ENCODE data around the gene KLF7.

KLF7 gene

DNA sequence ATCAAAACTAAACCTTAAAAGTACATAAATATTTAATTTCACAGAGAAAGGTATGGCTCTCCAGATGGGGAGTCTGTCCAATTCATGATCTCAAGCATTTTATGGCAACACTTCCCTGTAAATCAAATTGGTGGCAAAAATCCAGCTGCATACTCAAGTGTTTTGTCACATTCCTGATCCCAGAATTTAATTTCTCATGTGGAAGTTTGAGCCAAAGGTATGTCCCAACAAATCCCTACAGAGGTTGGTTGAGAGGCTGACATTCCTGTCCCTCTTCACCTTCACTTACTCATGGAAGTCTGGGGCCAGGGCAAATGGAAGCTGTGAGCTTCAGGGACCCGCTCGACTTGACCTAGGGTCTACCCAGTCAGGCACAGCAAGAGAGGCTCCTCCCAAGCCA, 17.7 kb downstream of the KLF7 start:
- no peak for FAIRE-seq

DNA sequence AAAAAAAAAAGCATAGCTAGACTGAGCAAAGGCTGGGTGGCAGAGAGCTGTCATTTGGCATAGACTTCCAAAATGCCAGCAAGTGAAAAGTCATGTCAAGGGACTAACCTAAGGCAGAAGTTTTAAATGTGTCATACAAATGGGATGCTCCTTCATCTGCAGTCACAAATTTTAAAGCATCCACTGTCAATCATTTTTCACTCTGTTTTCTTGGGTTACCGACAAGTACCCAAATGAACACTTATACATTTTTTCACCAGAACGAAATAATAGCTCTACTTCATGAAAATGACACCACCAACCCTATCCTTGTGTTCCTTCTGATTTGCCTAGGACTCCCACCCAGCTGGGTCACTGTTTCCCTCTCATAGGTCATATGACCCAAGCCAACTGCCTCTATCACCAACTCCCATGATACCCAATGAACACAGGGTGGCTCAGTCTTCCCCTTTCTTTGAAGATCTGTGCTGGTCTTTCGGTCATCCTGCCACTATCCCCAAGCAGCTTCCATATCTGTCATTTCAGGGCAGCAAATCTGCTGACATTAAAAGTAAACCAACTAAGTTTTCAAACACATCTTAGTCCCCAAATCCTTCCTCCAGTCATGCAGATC, 21.5 kb downstream of the KLF7 start:
- FAIRE-seq = no peak

DNA sequence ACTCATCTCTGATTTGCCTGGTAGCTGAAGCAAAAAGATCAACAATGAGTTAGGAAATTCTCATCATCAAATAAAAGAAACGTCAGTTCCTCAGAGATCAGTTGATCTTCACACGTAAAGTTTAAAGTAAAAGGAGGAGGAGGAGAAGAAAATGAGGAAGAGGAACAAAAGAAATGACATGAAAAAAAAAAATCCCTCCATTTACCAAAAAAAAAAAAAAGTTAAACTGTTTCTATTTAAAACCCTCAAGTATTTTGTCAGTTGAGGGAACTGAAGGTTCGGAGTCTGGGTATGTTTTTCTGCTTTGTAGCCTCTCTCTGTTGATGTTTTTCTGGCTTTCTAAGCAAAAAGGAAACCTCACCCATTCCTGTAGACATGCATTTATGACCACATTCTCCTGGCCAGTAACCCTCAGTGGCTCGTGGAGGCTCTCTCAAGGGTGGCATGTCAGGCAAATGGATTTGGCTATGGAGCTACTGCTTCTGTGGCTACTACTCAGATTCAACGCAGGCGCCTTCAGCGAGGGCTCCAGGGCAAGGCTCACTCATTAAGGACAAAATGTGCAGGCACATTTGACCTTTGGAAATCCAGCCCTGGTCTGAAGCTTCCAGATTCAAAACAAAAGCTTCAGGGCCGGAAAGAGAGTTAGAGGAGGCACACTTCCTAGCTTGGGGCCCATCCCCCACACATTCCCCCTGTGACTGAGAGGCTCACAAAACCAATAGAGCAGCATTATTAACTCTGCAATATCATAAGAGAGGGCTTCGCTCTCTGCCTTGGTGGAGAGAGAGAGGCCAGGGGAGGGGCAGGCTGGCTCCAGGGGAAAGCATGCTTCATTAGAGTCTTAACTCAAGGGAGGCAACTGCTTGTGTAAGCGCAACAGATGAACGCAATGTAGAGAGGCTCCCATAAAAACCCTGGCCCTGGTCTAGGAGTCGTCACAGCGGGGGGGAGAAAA, 22.3 kb downstream of the KLF7 start:
- FAIRE-seq = no peak

DNA sequence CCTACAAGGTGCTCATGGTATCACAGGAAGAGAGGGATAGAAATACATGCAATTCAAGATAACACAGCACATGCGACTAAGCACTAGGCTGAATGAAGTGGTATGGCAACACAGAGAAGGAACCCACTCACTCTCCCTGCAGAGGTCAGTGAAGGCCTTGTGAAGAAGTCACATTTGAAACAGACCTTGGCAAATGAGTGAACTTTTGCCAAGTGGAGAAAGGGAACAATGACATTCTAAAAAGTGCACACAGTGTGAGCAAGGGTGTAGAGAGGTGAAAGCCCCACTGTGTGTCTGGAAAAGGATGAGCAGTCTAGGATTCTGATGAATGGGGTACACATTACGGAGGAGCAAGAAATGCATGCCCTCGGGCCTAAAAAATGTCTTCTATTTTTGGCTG, 23.3 kb downstream of the KLF7 start:
- FAIRE-seq = no peak

DNA sequence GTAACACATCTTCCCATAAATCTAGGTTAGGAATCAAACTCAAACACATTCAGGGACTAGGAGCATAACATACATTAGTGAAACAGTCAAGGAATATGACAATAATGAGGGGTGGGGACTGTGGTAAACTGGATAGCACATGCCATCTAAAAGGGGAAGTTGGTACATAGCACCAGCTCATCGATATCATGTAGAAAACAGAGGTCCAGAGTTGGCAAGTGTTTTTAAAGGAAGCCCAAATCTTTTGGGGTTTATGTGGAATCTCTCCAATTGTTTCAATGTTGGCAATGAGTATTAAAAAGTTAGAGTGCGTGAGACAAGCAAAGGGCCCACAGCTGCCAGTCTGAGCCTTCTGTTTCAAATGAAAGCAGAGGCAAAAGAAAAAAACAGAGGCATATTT, 24.4 kb downstream of the KLF7 start:
- no peak for FAIRE-seq

DNA sequence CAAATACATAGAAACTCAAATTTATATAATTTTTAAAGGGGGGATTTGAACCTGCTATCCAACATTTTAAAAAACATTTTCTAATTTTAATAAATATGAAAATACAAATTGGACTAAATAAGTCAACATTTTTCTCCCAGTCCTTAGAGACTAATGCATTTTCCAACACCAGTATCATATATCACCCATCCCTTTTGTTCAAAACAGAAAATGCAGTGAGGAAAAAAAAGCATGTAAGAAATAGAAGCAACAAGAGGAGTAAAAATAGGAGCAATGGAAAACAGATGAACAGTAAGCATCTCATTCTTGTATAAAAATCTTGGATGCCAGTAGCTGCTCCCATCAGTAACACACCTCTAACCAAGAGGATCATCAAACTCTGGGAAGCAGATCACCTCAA, 25.5 kb downstream of the KLF7 start:
- no peak for FAIRE-seq

DNA sequence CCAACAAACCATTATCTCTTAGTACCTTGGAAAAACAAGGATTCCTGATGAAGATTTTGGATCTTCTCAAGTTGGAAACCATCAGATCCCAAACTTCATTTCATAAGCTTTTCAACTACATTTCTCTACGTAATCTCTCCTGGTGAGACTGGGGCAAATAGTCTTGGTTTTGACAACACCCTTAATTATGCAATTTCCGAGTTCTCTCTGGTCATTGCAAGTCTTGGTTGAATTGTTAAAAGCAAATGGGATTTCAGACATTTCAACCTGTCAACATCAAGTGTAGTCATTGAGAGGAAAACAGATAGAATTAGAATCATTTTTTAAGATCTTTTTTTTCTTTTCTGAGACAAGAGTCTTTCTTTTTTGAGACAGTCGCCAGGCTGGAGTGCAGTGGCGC, 26.2 kb downstream of the KLF7 start:
- FAIRE-seq = no peak

DNA sequence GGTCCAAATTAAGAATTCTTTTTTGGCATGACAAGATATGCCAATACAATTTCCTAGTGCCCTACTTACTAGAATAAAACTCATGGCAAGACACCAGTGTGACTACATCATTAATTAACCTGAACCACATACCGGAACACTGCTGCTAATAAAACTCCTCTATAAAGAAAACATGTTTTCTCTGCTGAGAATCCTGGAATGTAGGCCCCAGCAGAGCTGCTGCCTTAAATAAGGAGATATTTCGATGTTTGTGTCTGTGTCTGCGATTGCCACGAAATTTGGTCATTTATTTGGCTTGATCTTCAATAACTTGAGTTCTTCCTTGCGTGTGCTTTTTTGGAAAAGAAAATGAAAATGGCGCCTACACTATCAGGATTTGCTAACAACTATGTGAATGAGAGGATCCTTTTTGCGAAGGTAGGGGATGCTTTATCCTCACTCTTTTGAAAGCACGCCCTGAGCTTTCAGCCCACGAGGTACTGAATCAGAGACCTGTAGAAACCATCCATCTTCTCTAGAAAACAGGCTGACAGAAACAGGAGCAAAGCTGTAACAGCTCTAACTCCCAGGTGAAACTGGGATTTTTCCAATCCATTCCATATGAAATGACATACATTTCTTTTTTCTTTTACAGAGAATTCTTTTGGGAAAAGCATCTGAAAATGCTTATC, 27.0 kb downstream of the KLF7 start:
- no peak for FAIRE-seq

DNA sequence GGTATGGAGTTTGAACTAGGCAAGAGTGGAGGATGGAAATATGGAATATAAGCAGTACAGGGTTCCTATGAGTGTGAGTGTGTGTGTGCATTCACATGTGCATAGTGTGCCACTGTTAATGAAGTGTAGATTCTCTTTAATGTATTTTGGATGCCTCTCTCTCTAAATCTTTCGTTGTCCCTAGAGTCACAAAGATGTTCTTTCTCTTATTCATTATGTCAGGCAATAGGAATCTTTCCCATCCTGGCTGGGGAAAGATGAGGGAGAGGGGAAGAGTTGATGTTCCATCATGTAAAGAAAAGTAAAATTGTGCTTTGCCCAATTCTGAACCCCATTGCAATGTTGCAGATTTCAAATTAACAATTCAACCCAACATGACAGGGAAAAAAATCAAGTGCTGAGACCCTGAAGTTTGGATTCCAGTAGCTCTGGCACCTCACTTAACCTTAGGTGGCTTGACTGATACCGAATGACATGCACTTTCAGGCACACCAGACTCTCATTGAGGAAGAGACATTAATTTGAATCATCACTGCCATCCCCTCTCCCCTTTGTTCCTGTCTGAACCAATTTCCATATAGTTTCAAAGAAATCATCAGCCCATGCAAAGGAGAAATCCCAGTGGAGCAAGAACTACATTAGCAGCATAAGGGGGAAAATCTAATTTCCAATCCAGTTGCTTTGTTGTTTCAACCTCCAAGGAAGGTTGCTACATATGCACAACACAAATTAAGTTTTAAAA, 28.0 kb downstream of the KLF7 start:
- FAIRE-seq = no peak

DNA sequence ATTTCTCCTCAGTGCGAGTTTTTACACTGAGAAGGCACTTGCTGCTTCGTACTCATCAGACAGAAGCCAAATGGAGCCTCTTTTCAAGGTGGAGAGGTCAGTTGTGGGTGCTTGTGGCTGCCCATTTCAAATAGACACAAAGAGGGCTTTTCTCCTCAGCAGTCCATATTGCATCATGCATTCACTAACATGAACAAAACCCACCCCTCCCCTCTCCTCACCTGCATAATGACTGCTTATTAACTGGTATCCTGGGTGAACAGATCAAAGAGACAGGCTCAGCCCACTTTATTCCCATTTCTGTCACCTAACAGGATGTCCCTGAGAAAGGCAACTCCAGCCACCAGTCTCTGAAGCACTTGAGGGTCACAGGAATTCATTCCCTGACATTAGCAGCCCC, 28.9 kb downstream of the KLF7 start:
- FAIRE-seq = no peak

DNA sequence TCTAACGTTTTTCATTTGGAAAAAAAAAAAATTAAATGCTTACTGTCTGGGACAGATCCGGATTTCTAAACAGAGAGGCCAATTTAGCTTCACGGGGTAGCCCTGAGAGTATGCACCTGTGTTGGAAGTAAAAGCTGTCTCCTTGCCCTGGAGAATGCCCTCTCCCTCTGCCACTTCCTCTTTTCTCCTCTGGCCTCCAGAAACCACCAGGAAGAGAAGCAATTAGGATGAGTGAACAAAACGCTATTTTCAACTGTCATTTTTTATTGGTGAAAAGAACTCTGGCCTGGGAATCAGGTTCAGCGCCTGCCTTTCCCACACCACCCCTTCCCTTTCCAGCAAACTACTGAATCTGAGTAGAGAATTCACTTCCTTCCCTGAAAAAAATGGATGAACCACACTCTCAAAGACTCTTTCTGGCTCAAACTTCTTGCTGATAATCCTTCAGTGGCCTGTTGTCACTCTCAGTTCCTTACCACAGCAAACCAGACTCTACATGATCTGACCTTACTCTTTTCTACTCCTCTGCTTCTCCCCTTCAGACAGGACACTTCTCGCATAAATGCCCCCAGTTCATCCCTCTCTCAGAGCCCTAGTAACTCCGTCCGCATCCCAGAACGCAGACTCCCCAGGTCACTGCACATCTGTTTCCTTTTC, 29.8 kb downstream of the KLF7 start:
- no peak for FAIRE-seq

DNA sequence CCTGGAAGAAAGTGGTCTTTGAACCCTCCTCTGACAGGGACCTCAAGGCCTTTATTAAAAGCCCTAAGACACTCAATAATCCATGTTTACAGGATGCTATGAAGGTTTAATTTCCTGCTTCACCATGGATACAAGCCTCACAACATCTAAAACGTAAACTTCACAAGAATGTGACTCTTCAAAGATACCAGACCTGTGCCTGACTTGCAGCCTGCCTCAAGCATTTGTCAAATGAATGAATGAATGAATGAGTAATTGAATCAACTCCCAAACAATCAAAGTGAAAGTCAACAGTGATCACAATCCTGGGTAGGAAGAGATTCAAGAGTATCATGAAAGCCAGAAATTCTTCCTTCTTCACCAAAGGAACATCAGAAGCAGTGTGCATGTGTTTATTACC, 30.4 kb downstream of the KLF7 start:
- no peak for FAIRE-seq

DNA sequence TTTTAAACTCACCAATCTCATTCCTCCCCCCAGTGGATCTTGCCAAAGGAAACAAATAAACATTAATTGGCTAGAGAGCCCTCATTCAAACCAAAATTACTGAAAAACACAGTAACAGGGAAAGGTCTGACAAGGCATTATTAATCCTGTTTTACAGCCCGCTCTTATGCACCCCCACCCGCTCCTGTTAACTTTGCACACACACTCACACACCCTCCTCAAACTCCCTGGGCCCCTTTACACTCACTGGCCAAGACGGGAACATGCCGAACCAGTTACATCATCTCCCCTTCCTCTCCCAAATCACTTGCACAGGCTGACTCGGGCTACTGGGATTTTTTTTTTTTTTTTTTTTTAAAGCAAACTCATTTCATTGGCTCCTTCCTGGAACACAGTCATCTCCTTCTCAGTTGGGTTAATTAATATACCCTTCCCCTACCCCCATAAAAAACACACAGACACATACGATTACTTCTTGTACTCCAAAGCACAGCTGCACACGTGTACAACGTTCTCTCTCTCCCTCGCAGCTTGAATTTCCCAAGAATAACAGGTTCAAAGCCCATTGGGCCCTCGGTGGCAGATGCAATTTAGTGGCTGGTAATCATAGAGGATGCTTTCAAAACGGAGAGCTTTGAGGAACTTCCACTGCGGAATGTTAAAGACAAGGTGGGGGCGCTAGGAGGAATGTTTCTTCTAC, 31.8 kb downstream of the KLF7 start:
- FAIRE-seq = no peak

DNA sequence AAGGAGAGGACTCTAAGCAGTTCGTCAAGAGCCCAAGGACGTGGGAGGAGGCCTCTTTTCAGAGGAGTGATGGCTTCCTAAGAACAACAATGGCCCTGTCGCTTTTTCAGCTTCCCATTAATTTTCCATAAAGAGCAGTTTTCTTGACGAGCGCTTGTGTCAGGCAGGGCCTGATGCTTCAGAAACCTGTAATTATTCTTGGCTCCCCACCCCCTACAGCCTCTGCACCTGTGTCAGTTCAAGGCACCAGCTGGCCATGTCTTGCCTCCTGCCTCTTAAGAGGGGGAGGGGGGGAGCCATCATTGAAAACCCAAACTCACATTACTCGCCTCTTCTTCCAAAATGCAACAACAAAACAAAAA, 32.3 kb downstream of the KLF7 start:
- FAIRE-seq = no peak

DNA sequence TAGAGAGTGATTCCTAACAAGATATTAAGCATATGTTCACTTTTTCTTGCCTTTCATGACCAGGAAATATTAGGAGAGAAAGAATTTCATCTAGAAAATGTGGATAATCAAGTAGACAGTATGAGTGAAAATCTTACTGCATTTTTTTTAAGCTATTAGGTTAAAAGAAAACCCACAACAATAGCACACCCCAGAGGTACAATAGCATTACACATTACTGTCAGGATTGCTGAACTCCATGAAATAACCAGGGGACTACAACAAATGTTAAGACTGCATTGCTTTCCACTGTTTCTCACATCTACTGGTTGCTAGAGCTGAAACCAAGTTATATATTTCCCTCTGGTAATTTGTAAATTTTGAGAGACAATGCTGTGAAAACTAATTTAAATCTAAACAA, 33.7 kb downstream of the KLF7 start:
- FAIRE-seq = no peak

DNA sequence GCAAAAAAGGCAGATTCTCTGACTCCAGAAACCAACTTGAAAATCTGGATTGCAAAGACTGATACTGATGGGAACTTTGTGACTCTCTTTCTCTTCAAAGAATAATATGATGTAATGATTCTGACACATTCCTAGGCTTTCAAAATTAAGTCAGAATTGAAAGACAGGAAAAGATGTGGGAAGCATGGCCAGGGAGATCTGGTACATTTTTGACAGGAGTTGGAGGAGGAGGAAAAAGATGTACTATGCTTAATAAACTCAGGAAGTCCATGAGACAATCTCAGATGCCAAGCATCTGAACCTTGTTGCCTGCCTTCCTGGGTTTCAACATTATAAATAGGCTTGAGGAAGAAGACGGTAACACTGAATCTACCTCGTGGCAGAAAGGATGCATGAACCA, 34.2 kb downstream of the KLF7 start:
- no peak for FAIRE-seq

DNA sequence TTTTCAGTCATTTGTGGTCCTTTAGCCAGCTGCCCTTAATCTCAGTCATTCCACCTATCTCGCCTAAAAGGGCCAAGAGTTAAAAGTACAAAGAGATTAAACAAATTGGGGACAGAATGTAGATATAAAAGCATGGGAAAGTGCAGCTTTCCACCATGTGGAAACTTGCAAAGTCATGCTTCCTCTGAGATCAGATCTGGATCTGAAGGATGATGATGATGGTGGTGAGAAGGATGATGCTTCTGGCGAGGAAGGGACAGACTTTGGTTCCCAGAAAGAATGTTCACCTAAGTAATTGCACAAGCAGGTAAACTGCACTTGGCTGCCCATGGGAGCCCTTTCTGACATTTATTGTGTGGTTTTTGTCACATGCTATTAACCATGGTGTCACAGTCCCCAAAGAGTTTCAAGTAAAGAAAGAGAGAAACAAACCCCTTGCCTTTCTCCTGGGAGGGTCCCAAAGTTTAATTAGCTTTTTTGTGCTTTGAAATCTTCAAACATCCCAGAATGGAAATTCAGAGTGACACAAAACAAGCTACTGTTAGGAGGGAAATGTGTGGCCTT, 34.7 kb downstream of the KLF7 start:
- FAIRE-seq = no peak

DNA sequence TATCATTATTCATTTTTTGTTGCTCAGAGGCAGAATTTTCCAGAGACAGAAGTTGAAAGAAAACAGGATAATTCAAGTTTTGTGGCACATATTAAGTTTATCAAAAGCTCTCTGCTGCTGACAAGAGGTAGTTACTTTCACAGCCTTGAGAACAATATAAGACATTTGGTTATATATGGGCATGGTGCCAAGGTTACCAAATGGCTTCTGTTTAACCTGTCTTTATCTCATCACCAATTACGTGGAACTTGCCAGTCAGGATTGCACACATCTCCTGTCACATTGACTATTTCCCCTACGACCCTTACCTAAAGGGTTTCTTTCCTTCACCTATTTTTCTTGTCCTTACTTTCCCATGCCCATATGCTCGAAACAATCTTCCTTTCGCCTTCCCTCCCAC, 35.9 kb downstream of the KLF7 start:
- no peak for FAIRE-seq

DNA sequence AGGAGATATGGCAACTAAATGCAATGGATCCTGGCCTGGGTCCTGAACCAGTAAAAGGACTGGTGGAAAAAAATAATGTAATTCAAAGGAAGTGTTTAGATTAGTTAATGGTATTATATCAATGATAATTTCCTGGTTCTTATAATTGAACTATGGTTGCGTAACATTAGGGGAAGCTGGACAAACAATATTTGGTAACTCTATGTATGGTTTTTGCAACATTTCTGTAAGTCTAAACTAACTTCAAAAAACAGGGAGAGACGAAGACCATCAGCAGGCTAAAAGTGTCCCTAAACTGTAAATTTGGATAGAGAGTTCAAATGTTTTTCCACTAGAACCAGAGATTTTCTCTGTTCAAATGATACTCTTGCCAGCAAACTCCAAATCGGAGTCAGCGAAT, 36.9 kb downstream of the KLF7 start:
- FAIRE-seq = no peak

DNA sequence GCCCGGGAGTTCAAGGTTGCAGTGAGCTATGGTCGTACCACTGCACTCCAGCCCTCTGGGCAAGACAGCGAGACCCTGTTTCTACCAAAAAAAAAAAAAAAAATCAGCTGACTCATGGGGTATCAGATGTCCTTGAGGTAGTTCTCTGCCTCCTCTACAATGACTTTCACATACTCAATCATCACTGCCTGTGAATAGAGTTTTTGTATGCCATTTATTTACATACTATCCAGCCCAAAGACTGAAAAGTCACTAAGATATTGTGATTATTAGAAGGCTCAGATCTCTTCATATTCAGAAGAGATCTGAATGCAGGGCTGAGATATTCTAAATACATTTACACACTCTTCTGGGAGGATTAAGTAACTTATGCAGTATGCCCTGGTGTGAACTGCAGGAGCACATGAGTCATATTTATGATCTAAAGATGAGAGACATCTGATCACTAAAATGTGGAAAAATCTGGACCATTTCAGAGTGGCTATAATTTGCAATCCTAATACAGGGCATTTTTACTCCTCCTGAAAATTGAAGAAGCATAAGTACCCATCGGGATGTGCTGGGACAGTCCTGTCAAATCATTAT, 38.9 kb downstream of the KLF7 start:
- no peak for FAIRE-seq

DNA sequence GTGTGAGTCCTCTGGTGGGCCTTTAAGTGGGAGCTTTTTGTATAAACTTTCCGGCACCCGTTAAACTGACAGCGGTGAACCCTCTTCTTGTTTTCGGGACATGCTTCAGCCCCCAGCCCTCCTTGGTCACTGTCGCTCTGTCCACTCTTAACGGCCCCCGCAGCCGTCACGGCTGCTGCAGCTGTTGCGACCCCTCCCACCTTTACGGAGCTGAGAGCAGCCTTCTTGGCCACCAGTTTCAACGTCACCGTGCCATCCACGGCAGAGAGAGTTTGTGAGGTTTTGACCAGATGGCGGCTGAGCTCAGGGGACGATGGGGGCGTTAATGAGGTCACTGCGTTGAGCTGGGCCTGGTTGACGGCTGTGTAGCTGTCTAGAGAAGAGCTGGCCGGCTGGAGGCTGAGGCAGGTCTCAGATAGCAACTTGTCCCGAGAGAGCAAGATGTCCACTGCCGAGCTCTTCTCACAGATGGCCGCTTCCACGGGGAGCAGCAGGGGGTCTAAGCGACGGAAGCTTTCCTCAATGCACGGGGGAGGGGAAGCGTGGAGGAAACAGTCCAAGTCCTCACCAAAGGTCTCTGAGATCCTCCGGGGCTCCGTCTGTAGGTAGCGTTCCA, 41.9 kb downstream of the KLF7 start:
- FAIRE-seq = no peak
